ENCODE data around the gene LMBRD1. TPM values are rescaled to one million over a fixed set of nuclear protein-coding genes. Genes with fewer than 3 reads are reported as not detected.

The LMBRD1 gene
- polyA plus RNA-seq, 1 donor (not counting 4 experiments of a cell fraction or from before 2014, with no cell fraction given) = 30.1 TPM

DNA sequence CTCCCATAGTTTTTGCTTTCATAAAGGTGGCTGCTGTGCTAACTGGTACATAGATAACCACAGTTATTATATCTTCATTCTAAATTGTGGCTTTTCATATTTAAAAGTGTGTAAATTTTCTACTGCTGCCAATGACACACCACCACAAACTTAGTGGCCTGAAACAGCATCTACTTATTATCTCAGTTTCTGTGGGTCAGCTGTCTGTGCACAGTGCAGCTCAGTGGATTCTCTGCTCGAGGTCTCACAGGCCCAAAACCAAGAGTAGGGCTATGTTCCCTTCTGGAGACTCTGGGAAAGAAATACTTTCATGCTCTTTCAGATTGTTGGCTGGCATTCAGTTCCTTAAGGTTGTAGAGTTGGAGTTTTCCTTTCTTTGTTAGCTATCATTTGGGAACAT lies 90.1 kb downstream of the LMBRD1 start:
- TF ChIP-seq, protein P1, sequence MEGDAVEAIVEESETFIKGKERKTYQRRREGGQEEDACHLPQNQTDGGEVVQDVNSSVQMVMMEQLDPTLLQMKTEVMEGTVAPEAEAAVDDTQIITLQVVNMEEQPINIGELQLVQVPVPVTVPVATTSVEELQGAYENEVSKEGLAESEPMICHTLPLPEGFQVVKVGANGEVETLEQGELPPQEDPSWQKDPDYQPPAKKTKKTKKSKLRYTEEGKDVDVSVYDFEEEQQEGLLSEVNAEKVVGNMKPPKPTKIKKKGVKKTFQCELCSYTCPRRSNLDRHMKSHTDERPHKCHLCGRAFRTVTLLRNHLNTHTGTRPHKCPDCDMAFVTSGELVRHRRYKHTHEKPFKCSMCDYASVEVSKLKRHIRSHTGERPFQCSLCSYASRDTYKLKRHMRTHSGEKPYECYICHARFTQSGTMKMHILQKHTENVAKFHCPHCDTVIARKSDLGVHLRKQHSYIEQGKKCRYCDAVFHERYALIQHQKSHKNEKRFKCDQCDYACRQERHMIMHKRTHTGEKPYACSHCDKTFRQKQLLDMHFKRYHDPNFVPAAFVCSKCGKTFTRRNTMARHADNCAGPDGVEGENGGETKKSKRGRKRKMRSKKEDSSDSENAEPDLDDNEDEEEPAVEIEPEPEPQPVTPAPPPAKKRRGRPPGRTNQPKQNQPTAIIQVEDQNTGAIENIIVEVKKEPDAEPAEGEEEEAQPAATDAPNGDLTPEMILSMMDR (optimal IDR thresholded peaks at IDR 0.05 in 1 of 3, IDR thresholded peaks at IDR 0.05 in 1 of 3, conservative IDR thresholded peaks at IDR 0.05 in 1 of 3; ENCODE audit: extremely low read depth in 1 of 3, insufficient read depth in 2 of 3, low read length in 3 of 3) = no peak
- no peak for TF ChIP-seq EZH2 (IDR thresholded peaks at IDR 0.05; ENCODE audit: low read length)
- Histone ChIP-seq H3K9ac (ENCODE audit: control insufficient read depth, extremely low read depth, insufficient read depth, low read length) (no peak overlapping the region), H3K4me2 (ENCODE audit: control insufficient read depth, extremely low read depth, insufficient read depth, low read depth, low read length) (no peak overlapping the region), H3K27me3 (ENCODE audit: control insufficient read depth, extremely low read depth, insufficient read depth, low read length) (no peaks in the 10 kb centered on the region), H3K4me3 (ENCODE audit: control insufficient read depth in 2 of 3, extremely low read depth in 1 of 3, insufficient read depth in 2 of 3, low read depth in 1 of 3, low read length in 3 of 3) (no peak overlapping the region), H3K79me2 (ENCODE audit: control insufficient read depth, insufficient read depth, low read length) (no peaks in the 10 kb centered on the region), H2AFZ (ENCODE audit: control insufficient read depth, low read length) (no peak overlapping the region), H4K20me1 (ENCODE audit: control insufficient read depth, extremely low read depth, insufficient read depth, low read length) (no peaks in the 10 kb centered on the region), H3K27ac (ENCODE audit: control insufficient read depth, insufficient read depth, low read length) (no peak overlapping the region), H3K9me3 (ENCODE audit: control insufficient read depth, low read depth, low read length) (no peaks in the 10 kb centered on the region), H3K36me3 (ENCODE audit: control insufficient read depth in 2 of 2, extremely low read depth in 1 of 2, insufficient read depth in 2 of 2, low read length in 2 of 2) (no peaks in the 10 kb centered on the region), H3K9me1 (ENCODE audit: control insufficient read depth, extremely low read depth, insufficient read depth, low read length) (no peaks in the 10 kb centered on the region), H3K4me1 (ENCODE audit: control insufficient read depth, extremely low read depth, insufficient read depth, low read length) (no peaks in the 10 kb centered on the region)
- DNase-seq (ENCODE audit: low read depth, low spot score) (no peak), FAIRE-seq (no peak)
- dilution Hi-C loops (cut with MboI; ENCODE audit: extremely low pct_ligation_motif_present, low sequenced_read_pairs) = no loop called here

DNA sequence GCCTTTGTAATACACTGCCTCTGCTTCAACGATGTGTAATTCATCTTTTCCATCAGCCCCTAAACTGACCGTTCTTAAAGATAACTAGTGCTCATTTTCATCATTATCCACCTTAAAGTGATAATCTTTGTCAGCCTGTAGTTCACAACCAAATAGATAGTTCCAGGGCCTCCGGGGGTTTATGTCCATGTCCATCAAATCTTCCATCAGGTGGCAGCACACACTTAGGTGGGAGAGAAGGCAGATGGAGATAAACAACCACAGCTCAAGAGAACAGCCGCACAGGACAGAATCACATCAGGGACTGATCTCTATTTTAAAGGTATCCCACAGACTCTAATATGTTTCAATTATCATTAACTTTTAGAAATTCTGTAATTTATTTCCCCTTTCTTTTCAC lies 90.9 kb downstream of the LMBRD1 start:
- no peaks in the 10 kb centered on the region for H3K9me1 ChIP-seq (ENCODE audit: control insufficient read depth, extremely low read depth, insufficient read depth, low read length)
- FAIRE-seq = no peak

More for the DNA sequence above, 90.9 kb downstream of the LMBRD1 start:
- dilution Hi-C loops (cut with MboI; ENCODE audit: extremely low pct_ligation_motif_present, low sequenced_read_pairs) = no loop called here
- Histone ChIP-seq H3K4me2 (ENCODE audit: control insufficient read depth, extremely low read depth, insufficient read depth, low read depth, low read length) (no peak overlapping the region), H3K4me3 (ENCODE audit: control insufficient read depth in 2 of 3, extremely low read depth in 1 of 3, insufficient read depth in 2 of 3, low read depth in 1 of 3, low read length in 3 of 3) (no peak overlapping the region), H3K9ac (ENCODE audit: control insufficient read depth, extremely low read depth, insufficient read depth, low read length) (no peak overlapping the region), H2AFZ (ENCODE audit: control insufficient read depth, low read length) (no peak overlapping the region), H3K27ac (ENCODE audit: control insufficient read depth, insufficient read depth, low read length) (no peak overlapping the region), H4K20me1 (ENCODE audit: control insufficient read depth, extremely low read depth, insufficient read depth, low read length) (no peaks in the 10 kb centered on the region), H3K27me3 (ENCODE audit: control insufficient read depth, extremely low read depth, insufficient read depth, low read length) (no peaks in the 10 kb centered on the region), H3K4me1 (ENCODE audit: control insufficient read depth, extremely low read depth, insufficient read depth, low read length) (no peaks in the 10 kb centered on the region), H3K79me2 (ENCODE audit: control insufficient read depth, insufficient read depth, low read length) (no peaks in the 10 kb centered on the region), H3K36me3 (ENCODE audit: control insufficient read depth in 2 of 2, extremely low read depth in 1 of 2, insufficient read depth in 2 of 2, low read length in 2 of 2) (no peaks in the 10 kb centered on the region), H3K9me3 (ENCODE audit: control insufficient read depth, low read depth, low read length) (no peaks in the 10 kb centered on the region)
- DNase-seq (ENCODE audit: low read depth, low spot score) = no peak
- TF ChIP-seq EZH2 (IDR thresholded peaks at IDR 0.05; ENCODE audit: low read length) = no peak
- TF ChIP-seq, protein P1 (optimal IDR thresholded peaks at IDR 0.05 in 1 of 3, IDR thresholded peaks at IDR 0.05 in 1 of 3, conservative IDR thresholded peaks at IDR 0.05 in 1 of 3; ENCODE audit: extremely low read depth in 1 of 3, insufficient read depth in 2 of 3, low read length in 3 of 3) = no peak
